ENCODE results near the gene XPNPEP2. TPM values are rescaled to one million over a fixed set of nuclear protein-coding genes. Genes with fewer than 3 reads are reported as not detected.

Gene XPNPEP2
- total RNA-seq, 1 experiment from 2014 or later, result not detected

DNA sequence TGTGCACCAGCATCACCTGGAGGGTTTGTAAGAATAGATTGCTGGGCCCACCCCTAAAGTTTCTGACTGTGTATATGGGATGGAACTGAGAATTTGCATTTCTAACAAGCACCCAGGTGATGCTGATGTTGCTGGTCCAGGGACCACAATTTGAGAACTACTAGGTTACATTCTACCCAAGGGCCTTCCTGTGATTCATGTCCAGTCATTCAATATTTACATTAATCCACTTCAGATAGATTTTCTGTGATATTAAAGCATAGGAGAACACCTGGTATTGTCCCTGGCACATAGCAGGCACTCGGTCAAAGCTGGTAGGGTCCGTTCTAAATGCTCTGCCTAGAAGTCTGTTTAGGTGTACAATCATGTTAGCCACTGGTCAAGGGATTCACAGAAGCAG, 19.5 kb upstream of the XPNPEP2 start:
- POLR2A ChIA-PET (ENCODE audit: unreplicated experiment), result no interaction called here

DNA sequence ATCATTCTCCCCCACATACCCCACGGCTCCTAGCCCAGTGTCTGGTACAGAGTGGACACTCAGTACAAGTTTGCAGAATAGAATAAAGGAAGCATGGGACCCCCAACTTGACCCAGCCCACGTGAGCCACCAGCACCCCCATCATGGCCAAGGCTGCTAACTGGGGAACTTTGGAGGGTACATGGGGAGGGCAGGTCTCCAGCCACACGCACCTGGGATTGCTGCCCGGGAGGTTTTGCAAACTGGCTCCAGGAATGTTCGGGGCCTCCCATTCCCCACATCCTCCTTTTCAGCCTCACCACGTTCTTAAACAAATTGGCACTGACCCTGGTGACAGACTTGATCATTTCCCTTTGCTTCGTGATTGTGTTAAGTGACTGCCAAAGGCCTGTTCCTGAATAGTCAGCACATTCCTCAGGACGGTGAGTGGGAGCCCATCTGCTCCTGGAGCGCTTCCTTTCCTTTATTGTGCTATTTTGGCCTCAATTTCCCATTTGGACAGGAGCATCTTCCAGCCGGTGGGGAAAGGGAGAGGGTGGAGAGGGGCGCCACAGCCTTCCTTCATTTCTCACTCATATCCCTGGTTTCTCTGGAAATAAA, 18.7 kb upstream of the XPNPEP2 start:
- H3K27ac ChIP-seq (ENCODE audit: low read length), result no peak overlapping the region
- no peak overlapping the region for H3K4me3 ChIP-seq (ENCODE audit: low read length)
- no TSS peak for BruUV-seq (replicated peaks)
- intact Hi-C loops (cut with micrococcal nuclease), result no loop called here
- H3K9me3 ChIP-seq (ENCODE audit: low read length), result no peaks in the 10 kb centered on the region
- DNase-seq, result peak; percentile 32
- peaks cover 34% of the 10 kb centered on the region for H3K4me1 ChIP-seq (ENCODE audit: insufficient read depth, low read length)
- peak overlapping the region; percentile 5; the same call in 1 of the 2 replicates for H3K4me2 ChIP-seq (ENCODE audit: low read length)
- H3K9me2 ChIP-seq (replicated peaks; ENCODE audit: low read length), result no peaks in the 10 kb centered on the region
- H2AFZ ChIP-seq (ENCODE audit: low read length), result no peak overlapping the region
- no peaks in the 10 kb centered on the region for H3K79me2 ChIP-seq (ENCODE audit: low read length)
- POLR2A ChIA-PET (ENCODE audit: unreplicated experiment), result no interaction called here
- H3K36me3 ChIP-seq (ENCODE audit: low read depth, low read length), result no peaks in the 10 kb centered on the region
- H3F3A ChIP-seq (ENCODE audit: low read length, unreplicated experiment), result no peaks in the 10 kb centered on the region
- no peak overlapping the region for H3K9ac ChIP-seq (ENCODE audit: low read length)
- TF ChIP-seq EZH2phosphoT487 (IDR thresholded peaks at IDR 0.05; ENCODE audit: borderline replicate concordance, low read length), result no peak
- no peak for TF ChIP-seq EZH2 (IDR thresholded peaks at IDR 0.05; ENCODE audit: low read length, unreplicated experiment)
- TF ChIP-seq, protein P1, sequence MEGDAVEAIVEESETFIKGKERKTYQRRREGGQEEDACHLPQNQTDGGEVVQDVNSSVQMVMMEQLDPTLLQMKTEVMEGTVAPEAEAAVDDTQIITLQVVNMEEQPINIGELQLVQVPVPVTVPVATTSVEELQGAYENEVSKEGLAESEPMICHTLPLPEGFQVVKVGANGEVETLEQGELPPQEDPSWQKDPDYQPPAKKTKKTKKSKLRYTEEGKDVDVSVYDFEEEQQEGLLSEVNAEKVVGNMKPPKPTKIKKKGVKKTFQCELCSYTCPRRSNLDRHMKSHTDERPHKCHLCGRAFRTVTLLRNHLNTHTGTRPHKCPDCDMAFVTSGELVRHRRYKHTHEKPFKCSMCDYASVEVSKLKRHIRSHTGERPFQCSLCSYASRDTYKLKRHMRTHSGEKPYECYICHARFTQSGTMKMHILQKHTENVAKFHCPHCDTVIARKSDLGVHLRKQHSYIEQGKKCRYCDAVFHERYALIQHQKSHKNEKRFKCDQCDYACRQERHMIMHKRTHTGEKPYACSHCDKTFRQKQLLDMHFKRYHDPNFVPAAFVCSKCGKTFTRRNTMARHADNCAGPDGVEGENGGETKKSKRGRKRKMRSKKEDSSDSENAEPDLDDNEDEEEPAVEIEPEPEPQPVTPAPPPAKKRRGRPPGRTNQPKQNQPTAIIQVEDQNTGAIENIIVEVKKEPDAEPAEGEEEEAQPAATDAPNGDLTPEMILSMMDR (conservative IDR thresholded peaks at IDR 0.05; ENCODE audit: low read depth, low read length), result no peak
- CTCF ChIA-PET, result no interaction called here
- H3K27me3 ChIP-seq (ENCODE audit: low read length), result no peaks in the 10 kb centered on the region
- H4K20me1 ChIP-seq (ENCODE audit: low read length), result no peaks in the 10 kb centered on the region
- peak; percentile 12; the same call in 1 of the 2 replicates for ATAC-seq

More for the DNA sequence above, 19.5 kb upstream of the XPNPEP2 start:
- Histone ChIP-seq H3K9me3 (ENCODE audit: low read length) (no peaks in the 10 kb centered on the region), H3K4me3 (ENCODE audit: low read length) (no peak overlapping the region), H3K79me2 (ENCODE audit: low read length) (no peaks in the 10 kb centered on the region), H3K27ac (ENCODE audit: low read length) (no peak overlapping the region), H4K20me1 (ENCODE audit: low read length) (no peaks in the 10 kb centered on the region), H2AFZ (ENCODE audit: low read length) (no peak overlapping the region), H3K9me2 (replicated peaks; ENCODE audit: low read length) (no peaks in the 10 kb centered on the region), H3K4me1 (ENCODE audit: insufficient read depth, low read length) (peaks cover 35% of the 10 kb centered on the region), H3K4me2 (ENCODE audit: low read length) (peak overlapping the region; percentile 5; the same call in 1 of the 2 replicates), H3F3A (ENCODE audit: low read length, unreplicated experiment) (no peaks in the 10 kb centered on the region), H3K27me3 (ENCODE audit: low read length) (no peaks in the 10 kb centered on the region), H3K9ac (ENCODE audit: low read length) (no peak overlapping the region), H3K36me3 (ENCODE audit: low read depth, low read length) (no peaks in the 10 kb centered on the region)
- no TSS peak for BruUV-seq (replicated peaks)
- peak; percentile 69 for DNase-seq
- intact Hi-C loops (cut with micrococcal nuclease), result no loop called here
- ATAC-seq, result peak; percentile 81
- no peak for TF ChIP-seq EZH2 (IDR thresholded peaks at IDR 0.05; ENCODE audit: low read length, unreplicated experiment)
- TF ChIP-seq, protein P1 (conservative IDR thresholded peaks at IDR 0.05; ENCODE audit: low read depth, low read length), result no peak
- no peak for TF ChIP-seq EZH2phosphoT487 (IDR thresholded peaks at IDR 0.05; ENCODE audit: borderline replicate concordance, low read length)
- CTCF ChIA-PET, result interaction anchor here (0.6 kb wide), 1 partner anchor 390 kb away, joined by 3 read pairs; no protein-coding TSS in a partner anchor

DNA sequence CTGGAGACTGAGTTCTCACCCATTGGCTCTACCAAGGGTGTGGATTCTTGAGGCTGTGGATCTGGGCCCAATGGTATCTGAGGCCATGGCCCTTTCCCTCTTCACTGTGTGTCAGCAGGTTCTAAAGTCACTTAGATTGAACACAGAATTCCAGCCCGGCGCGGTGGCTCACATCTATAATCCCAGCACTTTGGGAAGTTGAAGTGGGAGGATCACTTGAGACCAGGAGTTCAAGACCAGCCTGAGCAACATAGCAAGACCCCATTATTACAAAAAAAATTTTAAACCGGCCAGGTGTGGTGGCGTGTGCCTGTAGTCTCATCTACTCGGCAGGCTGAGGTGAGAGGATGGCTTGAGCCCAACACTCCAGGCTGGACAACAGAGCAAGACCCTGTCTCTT, 18.0 kb upstream of the XPNPEP2 start:
- no peak overlapping the region for H3K27ac ChIP-seq (ENCODE audit: low read length)
- H2AFZ ChIP-seq (ENCODE audit: low read length), result no peak overlapping the region
- intact Hi-C loops (cut with micrococcal nuclease), result no loop called here
- no peak overlapping the region for H3K9ac ChIP-seq (ENCODE audit: low read length)
- no peaks in the 10 kb centered on the region for H4K20me1 ChIP-seq (ENCODE audit: low read length)
- H3K4me3 ChIP-seq (ENCODE audit: low read length), result no peak overlapping the region
- H3K4me2 ChIP-seq (ENCODE audit: low read length), result no peak overlapping the region
- no peak for TF ChIP-seq EZH2phosphoT487 (IDR thresholded peaks at IDR 0.05; ENCODE audit: borderline replicate concordance, low read length)
- TF ChIP-seq, protein P1 (conservative IDR thresholded peaks at IDR 0.05; ENCODE audit: low read depth, low read length), result no peak
- no peak for TF ChIP-seq EZH2 (IDR thresholded peaks at IDR 0.05; ENCODE audit: low read length, unreplicated experiment)
- no TSS peak for BruUV-seq (replicated peaks)
- CTCF ChIA-PET, result no interaction called here
- H3K36me3 ChIP-seq (ENCODE audit: low read depth, low read length), result no peaks in the 10 kb centered on the region
- H3F3A ChIP-seq (ENCODE audit: low read length, unreplicated experiment), result no peaks in the 10 kb centered on the region
- no peaks in the 10 kb centered on the region for H3K9me3 ChIP-seq (ENCODE audit: low read length)
- no peaks in the 10 kb centered on the region for H3K27me3 ChIP-seq (ENCODE audit: low read length)
- H3K9me2 ChIP-seq (replicated peaks; ENCODE audit: low read length), result no peaks in the 10 kb centered on the region
- DNase-seq, result no peak
- H3K4me1 ChIP-seq (ENCODE audit: insufficient read depth, low read length), result peaks cover 34% of the 10 kb centered on the region
- POLR2A ChIA-PET (ENCODE audit: unreplicated experiment), result no interaction called here
- H3K79me2 ChIP-seq (ENCODE audit: low read length), result no peaks in the 10 kb centered on the region
- ATAC-seq, result no peak
